BLaER1 treated with 17β-estradiol and CSF1 and Interleukin-3, amounts not matched to agents 10 nM and 100 nM (cell line): ENCODE data around the gene SLC2A8.

ENCODE experiments used
- H3K27ac ChIP-seq, 11 experiments: shearing (Covaris generic); formaldehyde crosslinking; 2 replicates each; pipeline ENCODE4 v1.8.1; 2022
- H3K27me3 ChIP-seq, 11 experiments: shearing (Covaris generic); formaldehyde crosslinking; 2 replicates each; pipeline ENCODE4 v1.8.1; 2022
- H3K36me3 ChIP-seq, 11 experiments: shearing (Covaris generic); formaldehyde crosslinking; 2 replicates each; pipeline ENCODE4 v1.8.1; 2022
- H3K4me1 ChIP-seq, 10 experiments: shearing (Covaris generic); formaldehyde crosslinking; 2 replicates each; pipeline ENCODE4 v1.8.1; 2022
- H3K4me2 ChIP-seq, 11 experiments: shearing (Covaris generic); formaldehyde crosslinking; 2 replicates each; pipeline ENCODE4 v1.8.1; 2022
- H3K4me3 ChIP-seq, 10 experiments: shearing (Covaris generic); formaldehyde crosslinking; 2 replicates each; pipeline ENCODE4 v1.8.1; 2022
- H3K9ac ChIP-seq, 11 experiments: shearing (Covaris generic); formaldehyde crosslinking; 2 replicates each; pipeline ENCODE4 v1.8.1; 2022
- H3K9me3 ChIP-seq, 11 experiments: shearing (Covaris generic); formaldehyde crosslinking; replicated peaks in 1 of 11; 2 replicates each; pipeline ENCODE4 v1.8.1; 2022
- H4K20me1 ChIP-seq, 11 experiments: shearing (Covaris generic); formaldehyde crosslinking; 2 replicates each; pipeline ENCODE4 v1.8.1; 2022
- Cebpa-rat ChIP-seq, 11 experiments: shearing (Covaris generic); IDR thresholded peaks; 2 replicates each; pipeline ENCODE4 v1.8.1; 2022

The SLC2A8 gene

DNA sequence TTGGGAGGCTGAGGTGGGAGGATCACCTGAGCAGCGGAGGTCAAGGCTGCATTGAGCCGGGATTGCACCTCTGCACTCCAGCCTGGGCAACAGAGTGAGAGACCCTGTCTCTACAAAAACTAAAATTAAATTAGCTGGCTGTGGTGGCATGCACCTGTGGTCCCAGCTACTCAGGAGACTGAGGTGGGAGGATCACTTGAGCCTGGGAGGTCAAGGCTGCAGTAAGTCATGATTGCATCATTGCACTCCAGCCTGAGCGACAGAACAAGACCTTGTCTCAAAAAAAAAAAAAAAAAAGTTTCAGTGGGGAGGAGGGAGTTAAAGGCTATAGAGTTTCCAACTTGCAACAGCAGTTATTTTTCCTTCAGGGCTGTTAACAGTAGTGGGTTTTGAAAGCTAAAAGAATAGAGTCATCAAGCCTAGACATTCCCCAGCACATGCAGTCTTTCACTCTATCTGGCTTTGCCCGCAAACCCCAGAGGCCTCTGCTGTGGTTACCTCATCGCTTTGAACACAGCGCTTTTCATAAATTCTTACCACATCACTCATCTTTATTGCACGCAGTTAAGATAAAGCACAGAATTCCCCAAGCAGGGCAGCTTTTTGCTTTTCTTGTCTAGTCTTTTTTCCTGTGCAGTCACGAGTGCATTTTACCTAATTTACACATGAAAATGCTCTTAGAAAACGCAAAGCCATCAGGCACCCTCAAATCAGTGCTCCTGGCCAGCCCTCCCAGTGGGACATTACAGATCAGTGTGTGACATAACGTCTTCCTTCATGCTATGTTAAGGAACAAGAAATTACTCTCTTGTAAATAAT is 8.7 kb upstream of the SLC2A8 start:
- peaks cover 36 to 86% (median 77%) of the 10 kb centered on the region in 11 experiments for H3K27me3 ChIP-seq
- H3K36me3 ChIP-seq, result no peaks in the 10 kb centered on the region
- H3K4me3 ChIP-seq, result no peak overlapping the region
- TF ChIP-seq Cebpa-rat (IDR thresholded peaks at IDR 0.05), result peak in 7 of 11 experiments; percentile 36 to 98 (median 55); a peak in 12 of 22 replicates
- H3K9ac ChIP-seq, result peak overlapping the region in 4 of 11 experiments; percentile 1 to 58 (median 27); a peak in 4 of 22 replicates
- H3K9me3 ChIP-seq, result no peaks in the 10 kb centered on the region
- peak overlapping the region; percentile 60 to 85 (median 77) for H3K4me2 ChIP-seq
- H3K4me1 ChIP-seq, result peaks cover 17 to 50% (median 40%) of the 10 kb centered on the region in 10 experiments
- H4K20me1 ChIP-seq, result peaks cover 0 to 46% (median 4%) of the 10 kb centered on the region in 11 experiments; a peak in 11 of 22 replicates
- H3K27ac ChIP-seq, result peak overlapping the region in 5 of 11 experiments; percentile 13 to 72 (median 47); a peak in 9 of 22 replicates

DNA sequence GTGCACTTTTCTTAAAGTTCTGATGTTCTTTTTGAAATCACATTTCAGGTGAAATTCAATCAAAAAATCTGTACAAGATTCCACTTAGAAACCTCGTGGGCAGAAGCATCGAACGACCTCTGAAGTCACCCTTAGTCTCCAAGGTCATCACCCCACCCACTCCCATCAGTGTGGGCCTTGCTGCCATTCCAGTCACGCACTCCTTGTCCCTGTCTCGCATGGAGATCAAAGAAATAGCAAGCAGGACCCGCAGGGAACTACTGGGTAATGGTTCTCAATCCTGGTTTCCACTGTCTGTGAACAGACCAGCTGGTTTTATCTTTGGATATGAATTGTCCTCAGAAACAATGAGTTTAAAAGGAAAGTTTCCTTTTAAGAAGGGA is 8.1 kb upstream of the SLC2A8 start:
- Histone ChIP-seq H3K4me1 (peaks cover 17 to 50% (median 40%) of the 10 kb centered on the region in 10 experiments), H3K4me3 (no peak overlapping the region), H4K20me1 (peaks cover 0 to 46% (median 4%) of the 10 kb centered on the region in 11 experiments; a peak in 11 of 22 replicates), H3K36me3 (no peaks in the 10 kb centered on the region), H3K9me3 (no peaks in the 10 kb centered on the region), H3K4me2 (peak overlapping the region; percentile 60 to 85 (median 77); a peak in 20 of 22 replicates), H3K9ac (peak overlapping the region in 4 of 11 experiments; percentile 1 to 44 (median 19); a peak in 4 of 22 replicates), H3K27me3 (peaks cover 36 to 87% (median 72%) of the 10 kb centered on the region in 11 experiments), H3K27ac (peak overlapping the region in 5 of 11 experiments; percentile 13 to 72 (median 47); a peak in 9 of 22 replicates)
- TF ChIP-seq Cebpa-rat (IDR thresholded peaks at IDR 0.05), result no peak

DNA sequence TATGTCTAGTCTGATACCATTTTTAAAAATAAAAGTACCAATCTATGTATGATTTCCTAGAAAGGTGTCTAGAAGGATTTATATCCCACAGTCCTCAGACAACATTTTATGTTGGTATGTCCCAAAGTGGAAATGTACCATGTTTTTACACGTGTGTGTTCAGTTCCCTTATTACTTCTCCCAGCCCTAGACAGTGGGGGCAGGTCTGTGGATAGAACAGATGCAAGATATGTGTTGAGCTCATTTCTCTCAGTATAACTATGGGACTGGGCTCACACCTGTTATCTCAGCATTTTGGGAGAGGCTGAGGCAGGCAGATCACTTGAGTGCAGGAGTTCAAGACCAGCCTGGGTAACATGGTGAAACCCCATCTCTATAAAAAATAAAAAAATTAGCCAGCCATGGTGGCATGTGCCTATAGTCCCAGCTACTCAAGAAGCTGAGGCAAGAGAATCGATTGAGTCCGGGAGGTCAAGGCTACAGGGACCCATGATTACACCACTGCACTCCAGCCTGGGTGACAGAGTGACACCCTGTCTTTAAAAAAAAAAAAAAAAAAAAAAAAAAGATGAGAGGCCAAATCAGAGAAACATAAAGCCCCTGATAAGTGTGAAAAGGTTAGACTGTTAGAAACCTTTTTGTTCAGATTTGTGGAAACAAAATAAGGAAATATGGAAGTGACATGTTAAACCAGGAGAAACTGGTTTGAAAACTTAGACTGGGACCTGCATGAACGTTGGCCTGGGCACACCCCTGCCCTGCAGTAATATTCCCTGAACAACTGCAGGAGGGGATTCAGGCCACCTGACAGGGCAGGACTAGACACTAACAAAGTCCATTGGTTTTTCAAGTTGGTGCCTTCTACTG is 7.4 kb upstream of the SLC2A8 start:
- Histone ChIP-seq H3K9me3 (no peaks in the 10 kb centered on the region), H4K20me1 (peaks cover 0 to 40% (median 4%) of the 10 kb centered on the region in 11 experiments; a peak in 11 of 22 replicates), H3K4me3 (no peak overlapping the region), H3K27me3 (peaks cover 35 to 86% (median 71%) of the 10 kb centered on the region in 11 experiments), H3K36me3 (no peaks in the 10 kb centered on the region), H3K27ac (peak overlapping the region in 3 of 11 experiments; percentile 47 to 72 (median 69); a peak in 4 of 22 replicates), H3K4me2 (peak overlapping the region in 9 of 11 experiments; percentile 6 to 85 (median 77); a peak in 16 of 22 replicates), H3K4me1 (peaks cover 17 to 50% (median 40%) of the 10 kb centered on the region in 10 experiments), H3K9ac (no peak overlapping the region; a peak in 1 of 22 replicates)
- no peak for TF ChIP-seq Cebpa-rat (IDR thresholded peaks at IDR 0.05)

DNA sequence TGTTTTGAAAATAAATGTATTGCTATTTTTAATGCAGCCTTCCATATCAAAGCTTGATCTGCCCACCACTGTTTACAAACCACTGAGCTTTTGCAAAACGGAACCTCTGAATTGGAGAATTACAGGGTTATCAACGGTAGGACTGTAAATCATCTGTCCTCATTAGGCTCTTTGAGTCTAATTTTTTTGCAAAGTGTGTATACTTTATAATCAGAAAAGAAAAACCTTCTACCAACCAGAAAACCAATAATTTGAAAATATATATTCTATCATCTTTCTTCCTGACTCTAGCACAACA is 6.8 kb upstream of the SLC2A8 start:
- Histone ChIP-seq H3K9me3 (no peaks in the 10 kb centered on the region), H3K4me2 (peak overlapping the region in 10 of 11 experiments; percentile 6 to 85 (median 76); a peak in 17 of 22 replicates), H3K4me1 (peaks cover 17 to 50% (median 40%) of the 10 kb centered on the region in 10 experiments), H4K20me1 (peaks cover 0 to 34% (median 4%) of the 10 kb centered on the region in 11 experiments; a peak in 11 of 22 replicates), H3K27me3 (peaks cover 35 to 86% (median 71%) of the 10 kb centered on the region in 11 experiments), H3K4me3 (no peak overlapping the region), H3K27ac (no peak overlapping the region), H3K36me3 (no peaks in the 10 kb centered on the region), H3K9ac (no peak overlapping the region)
- no peak for TF ChIP-seq Cebpa-rat (IDR thresholded peaks at IDR 0.05)

DNA sequence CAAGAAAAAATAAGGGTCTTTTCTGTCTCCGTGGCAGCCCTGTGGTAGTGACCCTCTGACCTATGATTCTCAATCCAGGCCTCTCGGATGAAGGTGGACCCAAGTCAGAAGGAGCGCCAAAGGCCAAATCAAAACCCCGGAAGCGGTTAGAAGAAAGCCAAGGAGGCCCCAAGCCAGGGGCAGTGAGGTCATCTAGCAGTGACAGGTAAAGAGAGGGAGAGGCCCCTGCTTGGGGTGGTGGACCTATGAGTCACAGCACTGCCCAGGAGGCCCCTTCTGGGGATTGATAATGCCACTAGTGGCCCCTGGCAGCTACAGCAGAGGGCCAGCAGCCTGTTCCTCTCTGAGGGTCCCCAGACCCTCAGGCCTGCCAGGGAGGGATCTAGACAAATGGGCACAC is 6.4 kb upstream of the SLC2A8 start:
- no peak for TF ChIP-seq Cebpa-rat (IDR thresholded peaks at IDR 0.05)
- peaks cover 35 to 86% (median 71%) of the 10 kb centered on the region in 11 experiments for H3K27me3 ChIP-seq
- H3K4me3 ChIP-seq, result no peak overlapping the region
- H3K4me2 ChIP-seq, result peak overlapping the region in 10 of 11 experiments; percentile 6 to 85 (median 76); a peak in 16 of 22 replicates
- no peak overlapping the region for H3K9ac ChIP-seq
- H3K9me3 ChIP-seq, result no peaks in the 10 kb centered on the region
- H3K4me1 ChIP-seq, result peaks cover 17 to 50% (median 40%) of the 10 kb centered on the region in 10 experiments
- no peaks in the 10 kb centered on the region for H3K36me3 ChIP-seq
- peak overlapping the region in 1 of 11 experiments; percentile 10; a peak in 1 of 22 replicates for H3K27ac ChIP-seq
- peaks cover 0 to 31% (median 4%) of the 10 kb centered on the region in 11 experiments; a peak in 11 of 22 replicates for H4K20me1 ChIP-seq

DNA sequence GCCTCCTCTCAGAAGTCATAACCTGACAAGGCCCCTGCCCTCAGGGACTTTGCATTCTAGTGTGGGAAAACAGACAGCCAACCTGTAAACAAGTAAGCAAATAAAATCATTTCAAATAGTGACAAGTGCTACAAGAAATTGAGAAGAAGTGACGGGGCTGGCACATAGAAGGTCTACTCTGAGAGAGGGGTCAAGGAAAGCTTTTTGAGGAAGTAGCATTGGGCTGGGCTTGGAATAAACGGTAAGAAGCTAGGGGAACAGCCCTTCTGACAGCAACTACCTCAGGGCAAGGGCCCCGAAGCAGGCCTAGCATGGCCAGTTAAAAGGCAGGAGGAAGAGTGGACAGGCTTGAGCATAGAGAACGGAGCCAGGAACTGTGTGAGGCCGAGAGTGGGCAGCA is 4.8 kb upstream of the SLC2A8 start:
- TF ChIP-seq Cebpa-rat (IDR thresholded peaks at IDR 0.05), result no peak
- H3K4me1 ChIP-seq, result peaks cover 22 to 44% (median 43%) of the 10 kb centered on the region in 10 experiments
- peaks cover 0 to 27% (median 4%) of the 10 kb centered on the region in 11 experiments; a peak in 10 of 22 replicates for H4K20me1 ChIP-seq
- H3K4me3 ChIP-seq, result no peak overlapping the region
- no peak overlapping the region for H3K27ac ChIP-seq
- H3K36me3 ChIP-seq, result no peaks in the 10 kb centered on the region
- no peak overlapping the region for H3K4me2 ChIP-seq
- no peaks in the 10 kb centered on the region for H3K9me3 ChIP-seq
- H3K27me3 ChIP-seq, result peaks cover 29 to 80% (median 63%) of the 10 kb centered on the region in 11 experiments
- no peak overlapping the region for H3K9ac ChIP-seq

DNA sequence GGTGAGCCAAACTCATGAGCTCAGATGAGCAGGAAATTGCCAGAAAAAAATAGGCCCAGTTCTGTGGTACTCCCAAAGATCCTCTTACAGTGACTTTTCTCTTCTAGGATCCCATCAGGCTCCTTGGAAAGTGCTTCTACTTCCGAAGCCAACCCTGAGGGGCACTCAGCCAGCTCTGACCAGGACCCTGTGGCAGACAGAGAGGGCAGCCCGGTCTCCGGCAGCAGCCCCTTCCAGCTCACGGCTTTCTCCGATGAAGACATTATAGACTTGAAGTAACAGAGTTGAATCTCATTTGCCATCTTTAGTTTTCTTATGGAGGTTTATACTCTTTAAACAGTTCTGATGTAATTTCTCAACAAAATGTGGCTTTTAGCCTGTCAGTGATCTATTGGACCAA is 4.0 kb upstream of the SLC2A8 start:
- H3K36me3 ChIP-seq, result no peaks in the 10 kb centered on the region
- no peak for TF ChIP-seq Cebpa-rat (IDR thresholded peaks at IDR 0.05)
- H3K4me2 ChIP-seq, result no peak overlapping the region
- H3K9me3 ChIP-seq, result no peaks in the 10 kb centered on the region
- peaks cover 0 to 27% (median 6%) of the 10 kb centered on the region in 11 experiments; a peak in 17 of 22 replicates for H4K20me1 ChIP-seq
- H3K4me1 ChIP-seq, result peaks cover 18 to 44% (median 39%) of the 10 kb centered on the region in 10 experiments
- H3K4me3 ChIP-seq, result no peak overlapping the region
- H3K27ac ChIP-seq, result no peak overlapping the region
- no peak overlapping the region for H3K9ac ChIP-seq
- H3K27me3 ChIP-seq, result peaks cover 31 to 77% (median 63%) of the 10 kb centered on the region in 11 experiments

DNA sequence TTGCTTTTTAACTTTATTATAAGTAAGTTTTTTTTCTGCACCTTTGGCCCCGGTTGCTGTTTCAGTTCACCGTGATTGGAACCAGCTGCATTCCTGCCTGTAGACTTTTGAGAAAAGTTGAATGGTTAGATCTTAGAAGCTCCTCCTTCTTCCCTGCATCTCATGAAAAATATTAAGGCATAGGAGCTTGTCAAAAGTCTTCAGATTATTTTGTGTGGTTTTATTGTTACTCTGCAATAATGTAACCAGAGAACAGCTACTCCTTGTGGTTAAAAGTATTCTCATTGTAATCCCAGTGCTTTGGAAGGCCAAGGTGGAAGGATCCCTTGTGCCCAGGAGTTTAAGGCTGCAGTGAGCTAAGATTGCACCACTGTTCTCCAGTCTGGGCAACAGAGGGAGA is 3.3 kb upstream of the SLC2A8 start:
- no peaks in the 10 kb centered on the region for H3K36me3 ChIP-seq
- peaks cover 0 to 28% (median 10%) of the 10 kb centered on the region in 11 experiments; a peak in 16 of 22 replicates for H4K20me1 ChIP-seq
- H3K9ac ChIP-seq, result no peak overlapping the region
- no peak overlapping the region for H3K27ac ChIP-seq
- H3K4me1 ChIP-seq, result peaks cover 18 to 44% (median 39%) of the 10 kb centered on the region in 10 experiments
- no peak for TF ChIP-seq Cebpa-rat (IDR thresholded peaks at IDR 0.05)
- H3K4me3 ChIP-seq, result no peak overlapping the region
- no peaks in the 10 kb centered on the region for H3K9me3 ChIP-seq
- H3K27me3 ChIP-seq, result peaks cover 36 to 80% (median 63%) of the 10 kb centered on the region in 11 experiments
- no peak overlapping the region for H3K4me2 ChIP-seq
